ENCODE data around the gene ZNF431. TPM values are rescaled to one million over a fixed set of nuclear protein-coding genes. Genes with fewer than 3 reads are reported as not detected.
A peak's percentile ranks its signal among the peaks of the same experiment; 100 is the strongest.
"Not testable (repeated sequence)": the region's sequence is repeated elsewhere in the genome, so short reads cannot be mapped to it uniquely, and the experiment has no call there.

Gene ZNF431
- total and polyA plus RNA-seq, 2 experiments from 2014 or later, result 18.0 to 47.5 TPM

DNA sequence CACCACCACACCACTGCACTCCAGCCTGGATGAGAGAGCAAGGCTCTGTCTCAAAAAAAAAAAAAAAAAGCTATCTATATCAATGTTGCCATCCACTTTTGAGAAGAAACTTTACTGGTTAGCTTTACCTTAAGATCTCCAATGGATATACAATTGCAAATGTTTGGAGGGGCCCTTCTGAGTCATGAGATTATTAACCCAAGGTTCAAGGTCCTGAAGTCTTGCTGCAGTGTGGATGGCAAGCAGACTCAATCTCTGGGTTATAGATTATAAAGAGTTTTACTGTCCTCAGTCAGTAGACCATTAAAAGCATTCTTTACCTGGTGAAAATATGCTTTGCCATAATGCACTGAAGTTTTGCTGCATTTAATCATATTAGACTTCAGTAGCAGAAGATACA lies 3.7 kb upstream of the ZNF431 start (continued):
- TF ChIP-seq, protein P1, sequence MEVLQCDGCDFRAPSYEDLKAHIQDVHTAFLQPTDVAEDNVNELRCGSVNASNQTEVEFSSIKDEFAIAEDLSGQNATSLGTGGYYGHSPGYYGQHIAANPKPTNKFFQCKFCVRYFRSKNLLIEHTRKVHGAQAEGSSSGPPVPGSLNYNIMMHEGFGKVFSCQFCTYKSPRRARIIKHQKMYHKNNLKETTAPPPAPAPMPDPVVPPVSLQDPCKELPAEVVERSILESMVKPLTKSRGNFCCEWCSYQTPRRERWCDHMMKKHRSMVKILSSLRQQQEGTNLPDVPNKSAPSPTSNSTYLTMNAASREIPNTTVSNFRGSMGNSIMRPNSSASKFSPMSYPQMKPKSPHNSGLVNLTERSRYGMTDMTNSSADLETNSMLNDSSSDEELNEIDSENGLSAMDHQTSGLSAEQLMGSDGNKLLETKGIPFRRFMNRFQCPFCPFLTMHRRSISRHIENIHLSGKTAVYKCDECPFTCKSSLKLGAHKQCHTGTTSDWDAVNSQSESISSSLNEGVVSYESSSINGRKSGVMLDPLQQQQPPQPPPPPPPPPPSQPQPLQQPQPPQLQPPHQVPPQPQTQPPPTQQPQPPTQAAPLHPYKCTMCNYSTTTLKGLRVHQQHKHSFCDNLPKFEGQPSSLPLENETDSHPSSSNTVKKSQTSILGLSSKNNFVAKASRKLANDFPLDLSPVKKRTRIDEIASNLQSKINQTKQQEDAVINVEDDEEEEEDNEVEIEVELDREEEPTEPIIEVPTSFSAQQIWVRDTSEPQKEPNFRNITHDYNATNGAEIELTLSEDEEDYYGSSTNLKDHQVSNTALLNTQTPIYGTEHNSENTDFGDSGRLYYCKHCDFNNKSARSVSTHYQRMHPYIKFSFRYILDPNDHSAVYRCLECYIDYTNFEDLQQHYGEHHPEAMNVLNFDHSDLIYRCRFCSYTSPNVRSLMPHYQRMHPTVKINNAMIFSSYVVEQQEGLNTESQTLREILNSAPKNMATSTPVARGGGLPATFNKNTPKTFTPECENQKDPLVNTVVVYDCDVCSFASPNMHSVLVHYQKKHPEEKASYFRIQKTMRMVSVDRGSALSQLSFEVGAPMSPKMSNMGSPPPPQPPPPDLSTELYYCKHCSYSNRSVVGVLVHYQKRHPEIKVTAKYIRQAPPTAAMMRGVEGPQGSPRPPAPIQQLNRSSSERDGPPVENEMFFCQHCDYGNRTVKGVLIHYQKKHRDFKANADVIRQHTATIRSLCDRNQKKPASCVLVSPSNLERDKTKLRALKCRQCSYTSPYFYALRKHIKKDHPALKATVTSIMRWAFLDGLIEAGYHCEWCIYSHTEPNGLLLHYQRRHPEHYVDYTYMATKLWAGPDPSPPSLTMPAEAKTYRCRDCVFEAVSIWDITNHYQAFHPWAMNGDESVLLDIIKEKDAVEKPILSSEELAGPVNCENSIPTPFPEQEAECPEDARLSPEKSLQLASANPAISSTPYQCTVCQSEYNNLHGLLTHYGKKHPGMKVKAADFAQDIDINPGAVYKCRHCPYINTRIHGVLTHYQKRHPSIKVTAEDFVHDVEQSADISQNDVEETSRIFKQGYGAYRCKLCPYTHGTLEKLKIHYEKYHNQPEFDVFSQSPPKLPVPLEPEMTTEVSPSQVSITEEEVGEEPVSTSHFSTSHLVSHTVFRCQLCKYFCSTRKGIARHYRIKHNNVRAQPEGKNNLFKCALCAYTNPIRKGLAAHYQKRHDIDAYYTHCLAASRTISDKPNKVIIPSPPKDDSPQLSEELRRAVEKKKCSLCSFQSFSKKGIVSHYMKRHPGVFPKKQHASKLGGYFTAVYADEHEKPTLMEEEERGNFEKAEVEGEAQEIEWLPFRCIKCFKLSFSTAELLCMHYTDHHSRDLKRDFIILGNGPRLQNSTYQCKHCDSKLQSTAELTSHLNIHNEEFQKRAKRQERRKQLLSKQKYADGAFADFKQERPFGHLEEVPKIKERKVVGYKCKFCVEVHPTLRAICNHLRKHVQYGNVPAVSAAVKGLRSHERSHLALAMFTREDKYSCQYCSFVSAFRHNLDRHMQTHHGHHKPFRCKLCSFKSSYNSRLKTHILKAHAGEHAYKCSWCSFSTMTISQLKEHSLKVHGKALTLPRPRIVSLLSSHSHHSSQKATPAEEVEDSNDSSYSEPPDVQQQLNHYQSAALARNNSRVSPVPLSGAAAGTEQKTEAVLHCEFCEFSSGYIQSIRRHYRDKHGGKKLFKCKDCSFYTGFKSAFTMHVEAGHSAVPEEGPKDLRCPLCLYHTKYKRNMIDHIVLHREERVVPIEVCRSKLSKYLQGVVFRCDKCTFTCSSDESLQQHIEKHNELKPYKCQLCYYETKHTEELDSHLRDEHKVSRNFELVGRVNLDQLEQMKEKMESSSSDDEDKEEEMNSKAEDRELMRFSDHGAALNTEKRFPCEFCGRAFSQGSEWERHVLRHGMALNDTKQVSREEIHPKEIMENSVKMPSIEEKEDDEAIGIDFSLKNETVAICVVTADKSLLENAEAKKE (CRISPR knock-in tag; IDR thresholded peaks at IDR 0.05), result no peak
- TF ChIP-seq ZNF114 (CRISPR knock-in tag; IDR thresholded peaks at IDR 0.05) (no peak), NANOG (IDR thresholded peaks at IDR 0.05; ENCODE audit: borderline replicate concordance) (no peak), EZH2phosphoT487 (IDR thresholded peaks at IDR 0.05; ENCODE audit: unreplicated experiment) (no peak), CREB1 (CRISPR knock-in tag; IDR thresholded peaks at IDR 0.05; ENCODE audit: low read depth) (no peak), STAT1 (IDR thresholded peaks at IDR 0.05; ENCODE audit: unreplicated experiment) (no peak), ZNF331 (CRISPR knock-in tag; IDR thresholded peaks at IDR 0.05; ENCODE audit: low read depth) (no peak)
- TF ChIP-seq, protein P2, sequence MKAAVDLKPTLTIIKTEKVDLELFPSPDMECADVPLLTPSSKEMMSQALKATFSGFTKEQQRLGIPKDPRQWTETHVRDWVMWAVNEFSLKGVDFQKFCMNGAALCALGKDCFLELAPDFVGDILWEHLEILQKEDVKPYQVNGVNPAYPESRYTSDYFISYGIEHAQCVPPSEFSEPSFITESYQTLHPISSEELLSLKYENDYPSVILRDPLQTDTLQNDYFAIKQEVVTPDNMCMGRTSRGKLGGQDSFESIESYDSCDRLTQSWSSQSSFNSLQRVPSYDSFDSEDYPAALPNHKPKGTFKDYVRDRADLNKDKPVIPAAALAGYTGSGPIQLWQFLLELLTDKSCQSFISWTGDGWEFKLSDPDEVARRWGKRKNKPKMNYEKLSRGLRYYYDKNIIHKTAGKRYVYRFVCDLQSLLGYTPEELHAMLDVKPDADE (IDR thresholded peaks at IDR 0.05), result no peak

DNA sequence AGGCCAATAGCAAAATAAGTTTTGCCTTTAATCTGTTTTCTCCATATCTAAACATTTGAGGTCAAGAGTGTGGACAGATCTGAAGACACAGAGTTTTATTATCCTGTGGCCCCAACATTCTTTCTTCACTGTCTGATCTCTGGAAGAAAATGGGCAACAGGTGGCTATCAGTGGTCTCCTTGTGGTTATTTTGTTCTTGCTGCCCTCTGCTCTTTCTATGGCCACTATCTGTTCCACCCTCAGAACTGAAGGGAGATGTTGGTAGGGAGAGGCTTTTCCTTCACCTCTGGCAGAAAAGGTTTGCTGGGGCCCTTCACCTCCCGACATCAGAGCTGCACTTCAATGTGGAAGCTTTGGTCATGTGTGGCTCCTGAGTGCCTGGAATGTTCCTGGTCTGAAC lies 834 bp upstream of the ZNF431 start:
- H3K4me2 ChIP-seq; H3K4me3 Mint-ChIP-seq; H3K9me3 Mint-ChIP-seq; H3K9me2 ChIP-seq (ENCODE audit: insufficient read depth); H3K27me3 Mint-ChIP-seq (ENCODE audit: insufficient read depth, low read depth, poor library complexity); H3K27me3 ChIP-seq (ENCODE audit: insufficient read depth); H3K4me3 ChIP-seq; H4K20me1 ChIP-seq (replicated peaks; ENCODE audit: insufficient read depth); ATAC-seq; H3K4me1 ChIP-seq (ENCODE audit: insufficient read depth); H3K4me1 Mint-ChIP-seq; H3K27ac Mint-ChIP-seq; H3K27ac ChIP-seq (ENCODE audit: low read depth); DNase-seq (ENCODE audit: low spot score); H3F3A ChIP-seq (replicated peaks; ENCODE audit: low read depth): not testable (repeated sequence)
- peaks cover 36% of the 10 kb centered on the region for H3K36me3 Mint-ChIP-seq (ENCODE audit: low read depth)
- H3K79me2 ChIP-seq (replicated peaks; ENCODE audit: insufficient read depth), result peaks cover 35% of the 10 kb centered on the region
- H2AFZ ChIP-seq, result peak overlapping the region; percentile 90
- peaks cover 17% of the 10 kb centered on the region for H3K36me3 ChIP-seq (ENCODE audit: insufficient read depth)
